DMS53 (cell line): ENCODE data around the gene OLFM1.
A peak's percentile ranks its signal among the peaks of the same experiment; 100 is the strongest.
"Not testable (repeated sequence)": the region's sequence is repeated elsewhere in the genome, so short reads cannot be mapped to it uniquely, and the experiment has no call there.

Experiments
- DNase-seq: peaks from one replicate; lab custom pipeline; 2025; lab: John Stamatoyannopoulos, UW

OLFM1 gene

GRCh38 chr9:135107581-135108235 is 20.2 kb downstream of the OLFM1 start:
- no peak for DNase-seq

- no peak for DNase-seq
Measured at GRCh38 chr9:135108831-135109510, 21.5 kb downstream of the OLFM1 start.

DNA sequence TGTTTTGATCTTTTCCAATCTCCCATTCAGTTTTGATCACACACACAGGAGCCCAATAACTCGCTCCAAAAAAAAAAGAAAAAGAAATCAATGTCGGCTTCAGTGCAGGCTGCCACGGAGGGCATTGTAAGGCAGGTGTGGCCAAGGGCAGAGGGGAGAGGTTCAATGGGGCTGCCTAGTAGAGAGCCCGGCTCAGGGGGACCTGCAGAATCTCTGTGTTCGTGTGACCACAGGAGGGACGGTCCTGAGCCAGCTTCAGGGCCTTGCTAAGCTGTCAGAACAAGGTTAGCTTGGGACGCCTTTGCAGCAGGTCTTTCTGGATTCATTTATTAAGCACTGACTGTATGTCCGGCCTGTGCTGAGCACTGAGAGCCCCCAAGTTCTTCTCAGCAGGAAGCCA is 22.2 kb downstream of the OLFM1 start:
- DNase-seq: no peak

- DNase-seq: no peak
Measured at GRCh38 chr9:135110416-135110815, 22.9 kb downstream of the OLFM1 start.

DNA sequence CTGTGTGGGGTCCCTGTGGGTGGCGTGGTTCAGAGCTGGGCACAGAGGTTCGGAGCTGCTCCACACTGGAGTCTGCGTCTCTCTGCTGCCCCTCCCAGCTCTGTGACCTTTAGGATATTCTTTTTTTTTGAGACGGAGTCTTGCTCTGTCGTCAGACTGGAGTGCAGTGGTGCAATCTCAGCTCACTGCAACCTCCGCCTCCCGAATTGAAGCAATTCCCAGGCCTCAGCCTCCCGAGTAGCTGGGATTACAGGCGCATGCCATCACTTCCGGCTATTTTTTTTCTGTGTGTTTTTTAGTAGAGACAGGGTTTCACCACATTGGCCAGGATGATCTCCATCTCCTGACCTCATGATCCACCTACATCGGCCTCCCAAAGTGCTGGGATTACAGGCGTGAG is 24.1 kb downstream of the OLFM1 start:
- DNase-seq: not testable (repeated sequence)

- DNase-seq: no peak
Measured at GRCh38 chr9:135116371-135116770, 28.9 kb downstream of the OLFM1 start.

GRCh38 chr9:135116881-135117280 is 29.4 kb downstream of the OLFM1 start:
- no peak for DNase-seq

- no peak for DNase-seq
Measured at GRCh38 chr9:135117281-135117680, 29.8 kb downstream of the OLFM1 start.

- no peak for DNase-seq
Measured at GRCh38 chr9:135119496-135120064, 32.1 kb downstream of the OLFM1 start.

DNA sequence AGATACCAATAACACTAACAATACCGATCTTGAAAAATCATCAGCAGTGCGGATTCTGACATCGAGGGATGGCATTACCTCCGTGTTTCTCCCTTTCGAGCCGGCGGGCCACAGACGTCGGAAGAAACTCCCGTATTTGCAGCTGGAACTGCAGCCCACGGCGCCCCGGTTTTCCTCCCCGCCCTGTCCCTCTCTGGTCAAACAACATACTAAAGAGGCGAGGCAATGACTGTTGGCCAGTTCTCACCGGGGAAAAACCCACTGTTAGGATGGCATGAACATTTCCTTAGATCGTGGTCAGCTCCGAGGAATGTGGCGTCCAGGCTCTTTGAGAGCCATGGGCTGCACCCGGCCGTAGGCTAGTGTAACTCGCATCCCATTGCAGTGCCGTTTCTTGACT is 32.8 kb downstream of the OLFM1 start:
- no peak for DNase-seq

GRCh38 chr9:135122316-135122715 is 34.8 kb downstream of the OLFM1 start:
- DNase-seq: no peak

- no peak for DNase-seq
Measured at GRCh38 chr9:135123126-135123772, 35.8 kb downstream of the OLFM1 start.

GRCh38 chr9:135123773-135124134 is 36.3 kb downstream of the OLFM1 start:
- DNase-seq: no peak

GRCh38 chr9:135126451-135127187 is 39.2 kb downstream of the OLFM1 start:
- DNase-seq: peak; percentile 15

- no peak for DNase-seq
Measured at GRCh38 chr9:135127718-135128670, 40.5 kb downstream of the OLFM1 start.

- no peak for DNase-seq
Measured at GRCh38 chr9:135129137-135129695, 41.7 kb downstream of the OLFM1 start.

GRCh38 chr9:135130207-135130976 is 42.9 kb downstream of the OLFM1 start:
- no peak for DNase-seq

GRCh38 chr9:135131488-135131887 is 44.0 kb downstream of the OLFM1 start:
- DNase-seq: no peak

DNA sequence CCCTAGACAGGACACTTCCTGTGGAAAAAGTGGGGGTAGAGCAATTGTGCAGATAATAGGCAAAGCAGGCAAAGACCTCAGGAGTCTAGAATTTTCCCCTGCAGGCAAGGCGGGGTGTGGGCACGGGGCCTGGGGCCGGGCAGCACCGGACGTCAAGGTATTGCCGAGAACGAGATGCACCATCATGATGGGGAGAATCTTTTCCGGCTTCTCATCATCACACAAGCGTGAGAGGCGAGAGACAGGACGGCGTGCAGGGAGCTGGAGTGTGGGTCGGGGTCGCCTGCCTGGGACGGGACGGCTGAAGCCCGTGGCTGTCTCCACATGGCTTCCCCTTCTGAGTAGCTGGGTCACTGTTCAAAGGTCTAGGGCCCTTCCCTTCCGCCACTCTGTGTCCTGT is 44.5 kb downstream of the OLFM1 start:
- no peak for DNase-seq
